Immature natural killer cell (primary cell): Measurements from ENCODE around the gene WWC1. TPM values are rescaled to one million over a fixed set of nuclear protein-coding genes. Genes with fewer than 3 reads are reported as not detected.

Experiments used
- DNase-seq, 3 donors: peaks; one replicate each; pipeline ENCODE4 v3.0.0; 2022; ENCODE audit warnings: mixed read lengths in 1 of 3
- H3K27ac Mint-ChIP-seq, 6 donors: one replicate each; pipeline ENCODE4 v1.8.0; 2020; ENCODE audit warnings: mixed read lengths in 6 of 6, mild to moderate bottlenecking in 5 of 6, inconsistent platforms in 4 of 6, moderate library complexity in 3 of 6
- H3K27me3 Mint-ChIP-seq, 3 donors: one replicate each; pipeline ENCODE4 v1.8.0; 2020 to 2021; ENCODE audit warnings: low read depth in 3 of 3, mild to moderate bottlenecking in 3 of 3, mixed read lengths in 3 of 3, moderate library complexity in 3 of 3, inconsistent platforms in 1 of 3
- H3K36me3 Mint-ChIP-seq, 3 donors: one replicate each; pipeline ENCODE4 v1.8.0; 2020; ENCODE audit warnings: mixed read lengths in 3 of 3, inconsistent platforms in 2 of 3, mild to moderate bottlenecking in 2 of 3
- H3K4me1 Mint-ChIP-seq, 2 donors: one replicate each; pipeline ENCODE4 v1.8.0; 2020; ENCODE audit warnings: inconsistent platforms in 2 of 2, mild to moderate bottlenecking in 2 of 2, mixed read lengths in 2 of 2, moderate library complexity in 1 of 2
- H3K4me3 Mint-ChIP-seq, 5 donors: one replicate each; pipeline ENCODE4 v1.8.0; 2020; ENCODE audit warnings: mild to moderate bottlenecking in 5 of 5, mixed read lengths in 5 of 5, inconsistent platforms in 3 of 5, moderate library complexity in 3 of 5
- H3K9me3 Mint-ChIP-seq, 6 donors: one replicate each; pipeline ENCODE4 v1.8.0; 2020; ENCODE audit warnings: mild to moderate bottlenecking in 6 of 6, mixed read lengths in 6 of 6, inconsistent platforms in 4 of 6, moderate library complexity in 3 of 6
- polyA plus RNA-seq, 3 donors: library from polyadenylated mRNA; unstranded; fragments of 300-500 nt; fragmentation: Illumina TruSeq; gene quantifications; one replicate each; pipeline ENCODE4 v1.2.3, GENCODE V29; 2021

WWC1 gene
- polyA plus RNA-seq, 3 donors from 2014 or later, result 0.40 TPM; not detected in 2

DNA sequence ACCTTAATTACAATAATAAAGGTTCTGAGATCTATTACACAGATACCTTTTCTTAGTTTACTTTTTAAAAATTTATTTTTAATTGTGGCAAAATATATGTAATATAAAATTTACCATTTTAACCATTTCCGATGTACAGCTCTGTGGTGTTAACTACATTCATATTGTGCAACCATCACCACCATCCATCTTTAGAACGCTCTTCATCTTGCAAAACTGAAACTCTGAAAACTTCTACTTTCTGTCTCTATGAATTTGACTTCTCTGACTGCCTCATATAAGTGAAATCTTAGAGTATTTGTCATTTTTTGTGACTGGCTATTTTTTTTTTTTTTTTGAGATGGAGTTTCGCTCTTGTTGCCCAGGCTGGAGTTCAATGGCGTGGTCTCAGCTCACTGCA is 26.8 kb downstream of the WWC1 start:
- Mint-ChIP-seq H3K4me3 (no peak overlapping the region), H3K9me3 (no peaks in the 10 kb centered on the region), H3K27ac (no peak overlapping the region), H3K4me1 (no peaks in the 10 kb centered on the region), H3K27me3 (peaks cover 2 to 7% (median 7%) of the 10 kb centered on the region in 3 donors), H3K36me3 (no peaks in the 10 kb centered on the region)
- DNase-seq, result no peak

DNA sequence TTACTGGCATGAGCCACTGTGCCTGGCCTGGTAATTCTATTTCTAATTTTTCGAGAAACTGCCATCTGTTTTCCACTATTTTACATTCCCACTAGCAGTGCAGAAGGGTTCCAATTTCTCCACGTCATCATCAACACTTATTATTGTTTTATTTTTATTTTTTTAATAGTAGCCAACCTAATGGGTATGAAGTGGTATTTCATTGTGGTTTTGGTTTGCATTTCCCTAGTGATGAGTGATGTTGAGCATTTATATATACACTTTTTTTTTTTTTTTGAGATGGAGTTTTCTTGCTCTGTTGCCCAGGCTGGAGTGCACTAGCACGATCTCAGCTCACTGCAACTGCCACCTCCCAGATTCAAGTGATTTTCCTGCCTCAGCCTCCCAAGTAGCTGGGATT is 28.3 kb downstream of the WWC1 start:
- Mint-ChIP-seq H3K9me3 (no peaks in the 10 kb centered on the region), H3K27me3 (peaks cover 8 to 11% (median 8%) of the 10 kb centered on the region in 3 donors), H3K36me3 (no peaks in the 10 kb centered on the region), H3K4me1 (no peaks in the 10 kb centered on the region), H3K4me3 (no peak overlapping the region), H3K27ac (no peak overlapping the region)
- no peak for DNase-seq

DNA sequence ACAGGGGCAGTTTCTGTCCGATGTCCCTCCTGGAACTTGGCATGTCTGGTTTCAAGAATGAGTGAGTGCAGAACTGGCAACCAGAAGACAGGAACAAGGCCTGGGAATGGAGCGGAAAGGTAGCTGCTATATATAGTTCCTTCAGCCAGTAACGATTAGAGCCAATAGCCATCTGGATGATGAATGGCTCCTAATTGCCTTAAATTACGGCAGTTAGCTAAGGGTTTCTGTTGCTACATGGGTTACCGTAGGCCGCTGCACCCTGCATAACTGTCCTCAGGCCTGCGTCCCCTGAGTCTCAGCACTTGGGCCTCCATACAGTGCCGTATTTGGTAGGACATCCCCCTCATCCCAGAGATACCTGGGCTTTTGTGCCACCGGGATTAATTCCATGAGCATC is 29.4 kb downstream of the WWC1 start:
- Mint-ChIP-seq H3K9me3 (no peaks in the 10 kb centered on the region), H3K27ac (no peak overlapping the region), H3K27me3 (peaks cover 8 to 11% (median 8%) of the 10 kb centered on the region in 3 donors)

DNA sequence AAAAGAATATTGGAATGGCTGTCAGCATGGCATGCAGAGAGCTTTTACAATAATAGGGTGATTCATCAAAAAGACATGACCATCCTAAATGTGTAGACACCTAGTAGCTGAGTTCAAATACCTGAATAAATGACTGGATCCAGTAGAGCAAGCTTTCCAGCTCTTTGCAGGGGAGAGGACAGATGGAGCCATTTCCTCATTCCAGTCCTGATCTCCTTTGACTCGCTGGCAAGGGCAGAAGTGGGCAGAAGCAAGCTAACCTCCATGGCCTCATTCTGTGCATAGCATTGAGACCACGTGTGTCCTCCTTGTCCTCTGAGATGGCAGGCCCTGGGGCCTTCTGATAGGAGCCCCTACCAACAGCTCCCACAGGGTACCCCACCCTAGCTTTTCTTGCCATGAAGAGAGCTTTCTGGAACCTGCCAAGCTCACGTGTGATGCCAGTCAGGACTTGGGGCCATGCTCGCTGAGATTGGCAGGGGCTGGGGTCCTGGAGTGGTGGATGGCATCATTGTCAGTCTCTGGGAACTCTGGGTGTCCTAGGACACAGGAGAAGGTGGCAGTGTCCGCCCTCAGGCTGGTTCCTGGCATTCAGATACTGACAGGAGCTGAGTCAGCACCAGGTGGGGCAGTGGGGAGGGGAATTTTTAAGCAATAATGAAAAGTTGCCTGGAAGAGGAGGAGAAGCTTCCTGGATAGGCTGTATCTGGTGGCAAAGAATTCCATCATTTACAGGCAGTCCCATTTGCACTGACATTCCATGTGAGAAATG is 33.6 kb downstream of the WWC1 start:
- Mint-ChIP-seq H3K4me3 (no peak overlapping the region), H3K9me3 (peaks cover 0 to 5% (median 0%) of the 10 kb centered on the region in 6 donors), H3K27ac (no peak overlapping the region), H3K36me3 (no peaks in the 10 kb centered on the region), H3K27me3 (peaks cover 8 to 18% (median 12%) of the 10 kb centered on the region in 3 donors), H3K4me1 (no peaks in the 10 kb centered on the region)
- DNase-seq, result no peak

More for the DNA sequence above, 29.4 kb downstream of the WWC1 start:
- no peak overlapping the region for H3K4me3 Mint-ChIP-seq
- no peaks in the 10 kb centered on the region for H3K36me3 Mint-ChIP-seq
- no peaks in the 10 kb centered on the region for H3K4me1 Mint-ChIP-seq
- no peak for DNase-seq

DNA sequence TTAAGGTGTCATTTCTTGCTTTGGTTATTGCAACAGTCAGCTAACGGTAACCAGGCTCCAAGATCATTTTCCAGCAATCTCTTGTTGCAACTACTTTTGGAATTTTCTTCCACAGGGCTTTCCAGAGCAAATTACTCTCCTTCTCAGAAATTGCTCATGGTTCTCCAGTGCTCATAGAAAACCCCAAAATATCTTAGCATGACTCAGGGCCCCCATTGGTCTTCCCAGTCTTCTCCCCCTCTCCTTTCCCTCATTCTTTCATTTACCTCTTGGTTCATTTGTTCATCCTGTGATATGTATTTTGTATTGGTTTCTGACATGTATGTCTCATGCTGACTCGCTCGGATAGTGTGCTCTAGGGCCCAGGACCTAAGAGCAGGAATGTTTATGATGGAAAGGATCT is 35.6 kb downstream of the WWC1 start:
- Mint-ChIP-seq H3K4me1 (no peaks in the 10 kb centered on the region), H3K4me3 (no peak overlapping the region), H3K27ac (no peak overlapping the region), H3K36me3 (no peaks in the 10 kb centered on the region), H3K27me3 (peaks cover 12 to 20% (median 13%) of the 10 kb centered on the region in 3 donors), H3K9me3 (peaks cover 0 to 5% (median 0%) of the 10 kb centered on the region in 6 donors)
- no peak for DNase-seq

DNA sequence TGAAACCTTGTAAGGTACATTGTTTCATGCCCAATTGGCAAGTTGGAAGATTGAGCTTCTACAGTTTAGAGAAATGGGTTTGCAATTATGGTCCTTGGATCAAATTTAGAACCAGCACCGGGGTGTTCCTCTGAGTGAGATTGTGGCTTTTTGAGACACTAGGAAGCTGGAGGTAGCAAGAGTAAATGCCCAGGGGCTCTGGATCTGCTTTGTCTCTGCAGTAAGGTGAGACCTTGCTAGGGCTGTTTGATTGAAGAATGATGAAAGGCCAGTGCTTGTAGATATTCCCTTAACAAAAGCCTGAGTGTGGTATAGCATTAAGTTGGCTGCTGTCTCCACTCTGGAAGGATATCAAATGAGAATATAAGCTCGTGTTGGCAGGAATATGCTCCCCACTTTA is 36.0 kb downstream of the WWC1 start:
- H3K27ac Mint-ChIP-seq, result no peak overlapping the region
- peaks cover 12 to 20% (median 13%) of the 10 kb centered on the region in 3 donors for H3K27me3 Mint-ChIP-seq
- DNase-seq, result no peak
- H3K36me3 Mint-ChIP-seq, result no peaks in the 10 kb centered on the region
- no peak overlapping the region for H3K4me3 Mint-ChIP-seq
- H3K9me3 Mint-ChIP-seq, result peaks cover 0 to 5% (median 0%) of the 10 kb centered on the region in 6 donors
- H3K4me1 Mint-ChIP-seq, result no peaks in the 10 kb centered on the region

DNA sequence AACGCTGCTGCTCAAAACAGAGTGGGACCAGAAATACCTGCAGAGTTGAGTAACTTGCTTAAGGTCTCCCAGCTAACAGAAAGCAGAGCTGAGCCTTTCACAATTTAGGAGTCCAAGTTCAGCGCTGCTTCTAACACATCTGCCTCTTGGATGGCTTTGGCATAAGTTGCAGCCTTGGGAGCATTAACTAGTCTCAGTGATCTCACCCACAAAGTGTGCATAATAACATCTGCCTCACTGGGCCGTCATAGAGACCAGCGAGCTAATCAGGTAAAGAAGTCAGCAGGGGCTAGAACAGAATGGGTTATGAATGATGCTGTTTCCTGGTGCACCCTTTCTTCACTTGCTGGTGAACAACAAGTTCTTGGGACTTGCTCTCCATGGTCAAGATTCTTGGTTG is 36.5 kb downstream of the WWC1 start:
- no peaks in the 10 kb centered on the region for H3K36me3 Mint-ChIP-seq
- H3K27ac Mint-ChIP-seq, result no peak overlapping the region
- H3K4me3 Mint-ChIP-seq, result no peak overlapping the region

DNA sequence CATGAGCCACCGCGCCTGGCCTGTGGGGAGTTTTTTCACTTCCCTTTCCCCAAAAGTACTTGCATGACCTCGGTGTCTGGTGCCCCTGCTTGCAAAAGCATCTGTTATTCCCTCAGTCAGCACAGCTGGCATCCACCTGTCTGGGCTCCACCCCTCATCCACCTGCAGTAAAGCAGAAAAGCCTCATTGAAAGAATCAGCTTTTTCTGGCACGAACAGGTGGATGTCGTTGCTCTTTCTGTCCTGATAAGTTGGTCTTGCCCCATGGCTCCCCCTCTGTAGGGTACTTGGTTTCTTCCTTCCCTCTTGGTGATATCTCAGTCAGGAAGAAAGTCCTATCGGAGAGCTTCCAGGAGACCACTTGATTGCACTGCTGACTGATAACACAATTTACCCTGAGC is 37.4 kb downstream of the WWC1 start:
- no peak for DNase-seq
- no peaks in the 10 kb centered on the region for H3K36me3 Mint-ChIP-seq
- peaks cover 8 to 13% (median 10%) of the 10 kb centered on the region in 3 donors for H3K27me3 Mint-ChIP-seq
- H3K4me1 Mint-ChIP-seq, result no peaks in the 10 kb centered on the region
- peaks cover 0 to 5% (median 0%) of the 10 kb centered on the region in 6 donors for H3K9me3 Mint-ChIP-seq
- H3K27ac Mint-ChIP-seq, result no peak overlapping the region
- H3K4me3 Mint-ChIP-seq, result peak overlapping the region in 1 of 5 donors; percentile 15

More for the DNA sequence above, 36.5 kb downstream of the WWC1 start:
- H3K4me1 Mint-ChIP-seq, result no peaks in the 10 kb centered on the region
- DNase-seq, result no peak
- H3K27me3 Mint-ChIP-seq, result peaks cover 11 to 19% (median 12%) of the 10 kb centered on the region in 3 donors
- H3K9me3 Mint-ChIP-seq, result peaks cover 0 to 5% (median 0%) of the 10 kb centered on the region in 6 donors

DNA sequence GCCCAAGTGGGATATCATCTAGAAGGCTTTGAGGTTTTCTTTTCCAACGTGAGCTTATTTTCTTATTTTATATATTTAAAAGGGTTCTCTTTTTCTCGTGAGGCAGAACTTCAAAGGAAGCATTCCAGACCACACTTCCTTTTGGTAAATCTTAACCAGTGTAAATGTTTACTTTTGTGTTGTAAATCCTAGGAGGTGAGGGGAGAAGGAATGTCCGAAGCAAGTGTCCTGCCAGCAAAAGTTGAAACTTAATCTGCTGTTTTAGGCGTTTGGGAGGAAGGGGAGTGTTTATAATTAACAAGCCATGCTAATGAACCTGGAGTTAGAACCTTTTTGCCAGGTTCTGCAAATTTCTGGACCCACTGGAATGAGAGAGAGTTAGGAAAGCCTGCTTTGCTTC is 37.9 kb downstream of the WWC1 start:
- Mint-ChIP-seq H3K4me3 (no peak overlapping the region), H3K27ac (no peak overlapping the region), H3K36me3 (no peaks in the 10 kb centered on the region), H3K9me3 (peaks cover 0 to 5% (median 0%) of the 10 kb centered on the region in 6 donors), H3K4me1 (no peaks in the 10 kb centered on the region), H3K27me3 (peaks cover 6 to 13% (median 10%) of the 10 kb centered on the region in 3 donors)
- DNase-seq, result no peak

DNA sequence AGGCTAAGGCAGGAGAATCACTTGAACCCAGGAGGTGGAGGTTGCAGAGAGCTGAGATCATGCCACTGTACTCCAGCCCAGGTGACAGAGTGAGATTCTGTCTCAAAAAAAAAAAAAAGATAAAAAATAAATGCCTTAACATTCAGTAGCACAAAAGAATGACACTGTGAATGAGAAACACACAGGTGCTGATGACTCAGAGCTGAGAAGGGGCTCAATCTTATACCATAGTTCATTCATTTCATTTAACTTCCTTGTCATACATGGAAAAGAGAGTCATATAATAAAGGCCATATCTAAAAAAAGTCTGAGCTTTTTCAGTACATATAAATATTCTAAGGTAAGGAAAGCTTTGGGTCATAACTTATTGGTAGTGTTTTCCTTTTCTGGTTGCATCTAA is 40.6 kb downstream of the WWC1 start:
- Mint-ChIP-seq H3K36me3 (no peaks in the 10 kb centered on the region), H3K27me3 (peaks cover 6 to 9% (median 7%) of the 10 kb centered on the region in 3 donors), H3K9me3 (peaks cover 0 to 5% (median 0%) of the 10 kb centered on the region in 6 donors), H3K27ac (no peak overlapping the region), H3K4me3 (no peak overlapping the region), H3K4me1 (no peaks in the 10 kb centered on the region)
- DNase-seq, result no peak

DNA sequence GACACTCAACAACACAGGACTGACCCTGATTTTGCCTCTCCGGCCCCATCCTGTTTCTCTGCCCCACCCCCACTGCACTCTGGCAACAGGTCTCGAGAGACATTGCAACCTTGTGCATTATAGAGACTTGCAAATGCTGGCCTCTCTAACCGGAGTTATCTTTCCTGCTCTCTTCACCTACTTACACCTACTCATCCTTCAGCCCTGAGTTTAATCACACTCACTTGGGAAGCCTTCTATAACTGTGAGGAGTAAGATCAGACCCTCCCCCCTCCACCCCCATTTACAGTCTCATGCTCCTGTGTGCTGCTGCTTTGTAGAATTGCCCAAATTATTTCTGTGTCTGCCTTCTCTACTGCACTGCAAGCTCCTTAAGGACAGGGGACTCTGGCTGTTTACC is 42.8 kb downstream of the WWC1 start:
- Mint-ChIP-seq H3K27ac (no peak overlapping the region), H3K36me3 (no peaks in the 10 kb centered on the region), H3K9me3 (no peaks in the 10 kb centered on the region)

DNA sequence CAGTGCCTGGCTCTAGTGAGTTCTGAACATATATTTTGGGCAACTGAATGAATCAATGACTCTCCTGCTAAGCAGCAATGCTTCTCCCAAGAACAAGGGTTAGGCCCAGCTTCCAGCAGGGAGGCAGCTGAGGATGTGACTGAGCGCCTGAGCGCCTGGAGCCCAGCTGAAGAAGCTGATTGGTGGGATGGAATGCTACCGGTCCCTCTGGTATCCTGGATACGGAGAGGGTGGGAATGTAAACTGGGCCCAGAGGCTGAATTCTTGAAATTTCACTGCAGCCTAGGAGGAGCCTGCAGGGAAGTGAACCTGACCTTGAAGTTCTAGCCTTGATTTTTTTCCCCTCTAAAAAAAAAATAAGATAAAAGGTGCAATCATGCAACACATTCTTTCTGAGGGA is 43.2 kb downstream of the WWC1 start:
- Mint-ChIP-seq H3K4me3 (no peak overlapping the region), H3K4me1 (no peaks in the 10 kb centered on the region), H3K9me3 (no peaks in the 10 kb centered on the region), H3K27me3 (peaks cover 2 to 12% (median 9%) of the 10 kb centered on the region in 3 donors), H3K27ac (no peak overlapping the region), H3K36me3 (no peaks in the 10 kb centered on the region)
- no peak for DNase-seq

More for the DNA sequence above, 42.8 kb downstream of the WWC1 start:
- Mint-ChIP-seq H3K27me3 (peaks cover 2 to 15% (median 9%) of the 10 kb centered on the region in 3 donors), H3K4me1 (no peaks in the 10 kb centered on the region), H3K4me3 (no peak overlapping the region)
- DNase-seq, result no peak

DNA sequence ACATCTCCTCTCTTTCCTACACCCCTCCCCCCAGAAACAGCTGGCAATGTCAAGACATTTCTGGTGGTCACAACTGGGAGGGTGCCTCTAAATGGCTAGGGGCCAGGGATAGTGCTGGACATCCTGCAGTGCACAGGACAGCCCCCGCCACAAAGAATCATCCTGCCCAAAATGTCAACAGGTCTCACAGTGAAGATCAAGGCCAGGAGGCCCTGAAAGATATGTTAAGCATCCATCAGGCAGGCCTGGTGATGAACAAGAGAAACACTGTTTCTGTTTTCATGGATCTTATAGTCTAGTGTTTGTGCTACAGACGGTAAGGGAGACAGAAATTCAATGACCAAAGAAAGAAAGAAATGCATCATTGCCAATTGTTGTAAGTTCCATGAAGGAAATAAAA is 45.9 kb downstream of the WWC1 start:
- H3K27me3 Mint-ChIP-seq, result peaks cover 0 to 12% (median 4%) of the 10 kb centered on the region in 3 donors
- no peaks in the 10 kb centered on the region for H3K36me3 Mint-ChIP-seq
- H3K4me3 Mint-ChIP-seq, result no peak overlapping the region
- H3K4me1 Mint-ChIP-seq, result no peaks in the 10 kb centered on the region
- no peaks in the 10 kb centered on the region for H3K9me3 Mint-ChIP-seq
- H3K27ac Mint-ChIP-seq, result no peak overlapping the region
- no peak for DNase-seq

DNA sequence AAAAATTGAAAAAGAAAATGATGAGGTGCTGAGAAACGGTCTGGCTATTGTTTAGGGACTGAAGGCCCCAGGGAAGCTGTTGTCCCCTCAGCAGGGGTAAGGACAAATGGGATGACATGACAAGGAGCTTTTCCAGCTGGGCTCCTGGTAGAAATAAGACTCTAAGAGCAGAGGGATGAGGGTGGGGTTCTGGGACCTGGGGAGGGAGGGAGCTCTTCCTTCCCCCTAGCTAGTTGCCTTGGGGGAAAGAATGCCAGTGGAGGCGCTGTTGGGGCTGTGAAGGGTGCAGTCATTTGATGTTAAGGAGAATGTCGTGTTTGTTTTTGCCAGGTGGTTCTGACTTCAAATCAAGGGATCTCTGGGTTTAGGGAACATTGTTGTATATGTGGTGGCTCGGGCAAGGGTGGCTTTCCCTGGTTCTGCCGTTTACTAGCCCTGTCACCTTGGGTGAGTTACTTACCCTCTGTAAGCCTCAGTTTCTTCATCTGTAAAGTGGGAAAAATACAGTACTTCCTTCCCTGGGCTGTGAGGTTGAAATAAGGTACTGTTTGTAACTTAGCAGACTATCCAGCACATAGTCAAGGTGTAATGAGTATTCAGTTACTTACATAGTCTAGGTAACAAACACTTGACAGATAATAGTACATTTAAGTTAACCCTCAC is 47.8 kb downstream of the WWC1 start:
- H3K27ac Mint-ChIP-seq, result peak overlapping the region in 1 of 6 donors; percentile 5
- peaks cover 0 to 11% (median 3%) of the 10 kb centered on the region in 3 donors for H3K27me3 Mint-ChIP-seq
- no peak overlapping the region for H3K4me3 Mint-ChIP-seq
- H3K36me3 Mint-ChIP-seq, result no peaks in the 10 kb centered on the region
- H3K4me1 Mint-ChIP-seq, result no peaks in the 10 kb centered on the region
- no peak for DNase-seq
- no peaks in the 10 kb centered on the region for H3K9me3 Mint-ChIP-seq
